ENCODE measurements around the gene DEPDC4.
"Not testable (repeated sequence)": the region's sequence is repeated elsewhere in the genome, so short reads cannot be mapped to it uniquely, and the experiment has no call there.

Gene DEPDC4

GRCh38 chr12:100263131-100263530, 3.7 kb downstream of the DEPDC4 start:
- no peak for DNase-seq (ENCODE audit: low read depth in 3 of 3)

GRCh38 chr12:100258127-100258526, 8.8 kb downstream of the DEPDC4 start:
- no peak for DNase-seq (ENCODE audit: low read depth in 3 of 3)

GRCh38 chr12:100254876-100255275, 12.0 kb downstream of the DEPDC4 start:
- DNase-seq (ENCODE audit: low read depth in 3 of 3): no peak

- no peak for DNase-seq (ENCODE audit: low read depth in 3 of 3)
Measured at GRCh38 chr12:100253437-100253836, 13.4 kb downstream of the DEPDC4 start.

- no peak for DNase-seq (ENCODE audit: low read depth in 3 of 3)
Measured at GRCh38 chr12:100251917-100252316, 15.0 kb downstream of the DEPDC4 start.

GRCh38 chr12:100249941-100250340, 16.9 kb downstream of the DEPDC4 start:
- no peak for DNase-seq (ENCODE audit: low read depth in 3 of 3)

GRCh38 chr12:100248886-100249285, 18.0 kb downstream of the DEPDC4 start:
- DNase-seq (ENCODE audit: low read depth in 3 of 3): no peak

GRCh38 chr12:100247765-100248164, 19.1 kb downstream of the DEPDC4 start:
- no peak for DNase-seq (ENCODE audit: low read depth in 3 of 3)

GRCh38 chr12:100243137-100243536, 23.7 kb downstream of the DEPDC4 start:
- no peak for DNase-seq (ENCODE audit: low read depth in 3 of 3)

- DNase-seq (ENCODE audit: low read depth in 3 of 3): no peak
Measured at GRCh38 chr12:100239589-100239988, 27.3 kb downstream of the DEPDC4 start.

- DNase-seq (ENCODE audit: low read depth in 3 of 3): no peak
Measured at GRCh38 chr12:100238801-100239200, 28.1 kb downstream of the DEPDC4 start.

GRCh38 chr12:100234591-100235304, 32.1 kb downstream of the DEPDC4 start:
- no peak for DNase-seq (ENCODE audit: low read depth in 3 of 3)

- DNase-seq (ENCODE audit: low read depth in 3 of 3): no peak
Measured at GRCh38 chr12:100234166-100234565, 32.7 kb downstream of the DEPDC4 start.

- DNase-seq (ENCODE audit: low read depth in 3 of 3): not testable (repeated sequence)
Measured at GRCh38 chr12:100231873-100232272, 35.0 kb downstream of the DEPDC4 start.

GRCh38 chr12:100229876-100230275, 37.0 kb downstream of the DEPDC4 start:
- no peak for DNase-seq (ENCODE audit: low read depth in 3 of 3)

- DNase-seq (ENCODE audit: low read depth in 3 of 3): no peak
Measured at GRCh38 chr12:100229036-100229635, 37.7 kb downstream of the DEPDC4 start.

GRCh38 chr12:100225491-100225890, 41.4 kb downstream of the DEPDC4 start:
- DNase-seq (ENCODE audit: low read depth in 3 of 3): no peak

- not testable (repeated sequence) for DNase-seq (ENCODE audit: low read depth in 3 of 3)
Measured at GRCh38 chr12:100222173-100222572, 44.7 kb downstream of the DEPDC4 start.

GRCh38 chr12:100221523-100221922, 45.4 kb downstream of the DEPDC4 start:
- DNase-seq (ENCODE audit: low read depth in 3 of 3): no peak

- DNase-seq (ENCODE audit: low read depth in 3 of 3): no peak
Measured at GRCh38 chr12:100219328-100220109, 47.4 kb downstream of the DEPDC4 start.

- DNase-seq (ENCODE audit: low read depth in 3 of 3): no peak
Measured at GRCh38 chr12:100216337-100216736, 50.5 kb downstream of the DEPDC4 start.

GRCh38 chr12:100215209-100215608, 51.7 kb downstream of the DEPDC4 start:
- DNase-seq (ENCODE audit: low read depth in 3 of 3): no peak

- no peak for DNase-seq (ENCODE audit: low read depth in 3 of 3)
Measured at GRCh38 chr12:100214518-100214917, 52.4 kb downstream of the DEPDC4 start.
